ENCODE data around the gene TMEM30B. TPM values are rescaled to one million over a fixed set of nuclear protein-coding genes. Genes with fewer than 3 reads are reported as not detected.
"Not testable (repeated sequence)": the region's sequence is repeated elsewhere in the genome, so short reads cannot be mapped to it uniquely, and the experiment has no call there.

Gene TMEM30B, protein sequence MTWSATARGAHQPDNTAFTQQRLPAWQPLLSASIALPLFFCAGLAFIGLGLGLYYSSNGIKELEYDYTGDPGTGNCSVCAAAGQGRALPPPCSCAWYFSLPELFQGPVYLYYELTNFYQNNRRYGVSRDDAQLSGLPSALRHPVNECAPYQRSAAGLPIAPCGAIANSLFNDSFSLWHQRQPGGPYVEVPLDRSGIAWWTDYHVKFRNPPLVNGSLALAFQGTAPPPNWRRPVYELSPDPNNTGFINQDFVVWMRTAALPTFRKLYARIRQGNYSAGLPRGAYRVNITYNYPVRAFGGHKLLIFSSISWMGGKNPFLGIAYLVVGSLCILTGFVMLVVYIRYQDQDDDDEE
- 10 to 100 TPM; 10.9 to 15.1 (median 11.7) TPM for polyA plus RNA-seq (ENCODE audit: insufficient read length in 4 of 4)

- DNase-seq (ENCODE audit: low read depth in 4 of 4, low spot score in 2 of 4), result no peak
Observed at GRCh38 chr14:61281186-61281947, at the start of gene TMEM30B. TMEM30B (minus strand) TSS chr14:61281338; CDS start chr14:61281147, 191 bp downstream.

GRCh38 chr14:61330511-61330910 lies 49.4 kb upstream of the TMEM30B start:
- no peak for DNase-seq (ENCODE audit: low read depth in 4 of 4, low spot score in 2 of 4)

- DNase-seq (ENCODE audit: low read depth in 4 of 4, low spot score in 2 of 4), result no peak
Observed at GRCh38 chr14:61329478-61330051, 48.4 kb upstream of the TMEM30B start.

DNA sequence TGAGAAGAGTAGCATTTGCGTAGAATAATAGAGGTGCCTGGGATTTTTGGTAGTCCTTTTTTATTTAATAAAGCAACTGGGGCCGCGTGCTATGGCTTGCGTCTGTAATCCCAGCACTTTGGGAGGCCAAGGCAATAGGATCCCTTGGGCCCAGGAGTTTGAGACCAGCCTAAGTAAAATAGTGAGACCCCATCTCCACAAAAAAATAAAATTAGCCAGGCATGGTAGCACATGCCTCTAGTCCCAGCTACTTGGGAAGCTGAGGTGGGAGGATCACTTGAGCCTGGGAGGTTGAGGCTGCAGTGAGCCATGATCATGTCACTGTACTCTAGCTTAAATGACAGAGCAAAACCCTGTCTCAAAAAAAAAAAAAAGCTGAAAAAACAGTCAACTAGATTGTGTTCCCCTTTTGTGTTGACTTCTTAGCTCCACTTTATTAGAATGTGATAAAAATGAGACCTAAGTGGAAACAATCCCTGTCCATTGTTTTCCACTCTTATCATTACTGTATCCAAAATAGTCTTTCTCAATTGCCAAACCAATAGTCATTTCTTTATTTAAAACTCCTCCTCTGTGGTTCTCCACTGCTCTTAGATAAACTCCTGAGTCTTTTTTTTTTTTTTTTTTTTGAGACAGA lies 47.6 kb upstream of the TMEM30B start:
- DNase-seq (ENCODE audit: low read depth in 4 of 4, low spot score in 2 of 4), result no peak

DNA sequence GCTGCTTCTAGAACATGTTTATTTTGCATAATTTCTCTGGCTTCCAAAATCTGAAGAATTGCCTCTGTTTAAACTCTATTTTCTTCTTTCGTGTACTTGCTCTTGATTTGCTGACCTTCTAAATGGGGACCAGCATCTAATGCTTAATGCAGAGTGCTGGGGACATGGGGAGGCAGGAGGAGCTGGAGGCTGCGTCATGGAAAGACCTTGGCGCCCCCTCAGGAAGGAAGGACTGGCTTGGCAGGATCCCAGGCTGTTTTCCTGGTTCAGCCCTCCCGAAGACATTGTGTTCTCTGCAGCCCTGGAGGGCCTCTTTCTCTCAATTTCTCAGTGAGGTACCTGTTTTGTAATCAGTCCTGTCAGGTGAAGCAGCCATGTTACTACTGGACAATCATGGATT lies 45.7 kb upstream of the TMEM30B start:
- DNase-seq (ENCODE audit: low read depth in 4 of 4, low spot score in 2 of 4), result no peak

DNA sequence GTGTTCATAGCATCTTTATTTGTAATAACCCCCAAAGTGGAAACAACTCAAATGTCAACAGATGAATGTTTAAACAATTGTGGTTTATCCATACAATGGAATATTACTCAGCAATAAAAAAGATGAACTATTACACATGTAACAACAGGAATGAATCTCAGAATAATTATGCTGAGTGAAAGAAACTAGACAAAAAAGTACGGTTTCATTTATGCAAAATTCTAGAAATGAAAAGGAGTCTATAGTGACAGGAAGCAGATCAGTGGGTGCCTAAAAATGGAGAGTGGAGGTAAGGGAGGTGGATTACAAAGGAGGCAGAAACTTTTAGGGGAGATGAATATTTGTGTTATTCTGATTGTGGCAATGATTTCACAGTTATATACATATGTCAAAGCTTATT lies 45.0 kb upstream of the TMEM30B start:
- no peak for DNase-seq (ENCODE audit: low read depth in 4 of 4, low spot score in 2 of 4)

- DNase-seq (ENCODE audit: low read depth in 4 of 4, low spot score in 2 of 4), result no peak
Observed at GRCh38 chr14:61325166-61325565, 44.0 kb upstream of the TMEM30B start.

- DNase-seq (ENCODE audit: low read depth in 4 of 4, low spot score in 2 of 4), result no peak
Observed at GRCh38 chr14:61323970-61324369, 42.8 kb upstream of the TMEM30B start.

GRCh38 chr14:61322799-61323290 lies 41.7 kb upstream of the TMEM30B start:
- no peak for DNase-seq (ENCODE audit: low read depth in 4 of 4, low spot score in 2 of 4)

DNA sequence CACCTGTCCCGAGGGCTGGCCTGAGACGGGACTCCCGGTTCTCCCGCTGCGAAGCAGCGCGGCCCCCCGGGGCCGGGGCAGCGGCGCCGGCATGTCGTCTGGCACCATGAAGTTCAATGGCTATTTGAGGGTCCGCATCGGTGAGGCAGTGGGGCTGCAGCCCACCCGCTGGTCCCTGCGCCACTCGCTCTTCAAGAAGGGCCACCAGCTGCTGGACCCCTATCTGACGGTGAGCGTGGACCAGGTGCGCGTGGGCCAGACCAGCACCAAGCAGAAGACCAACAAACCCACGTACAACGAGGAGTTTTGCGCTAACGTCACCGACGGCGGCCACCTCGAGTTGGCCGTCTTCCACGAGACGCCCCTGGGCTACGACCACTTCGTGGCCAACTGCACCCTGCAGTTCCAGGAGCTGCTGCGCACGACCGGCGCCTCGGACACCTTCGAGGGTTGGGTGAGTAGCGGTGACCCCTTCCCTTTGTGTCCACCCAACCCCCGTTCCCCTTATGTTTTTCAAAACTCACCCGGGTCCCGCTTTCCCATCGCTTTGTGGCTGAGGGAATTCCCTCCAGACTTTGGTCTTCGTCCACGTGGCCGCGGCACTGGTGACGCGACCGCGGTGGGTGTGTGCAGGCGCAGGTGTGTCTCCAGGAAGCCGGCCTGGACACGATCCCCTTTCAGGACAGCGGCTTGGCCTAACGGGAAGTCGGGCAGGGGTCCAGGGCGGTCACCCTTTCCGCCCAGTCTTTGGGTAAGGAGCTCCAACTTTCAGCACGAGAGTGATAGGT lies 41.1 kb upstream of the TMEM30B start:
- DNase-seq (ENCODE audit: low read depth in 4 of 4, low spot score in 2 of 4), result no peak

GRCh38 chr14:61321385-61322010 lies 40.4 kb upstream of the TMEM30B start, which contains the start of gene PRKCH:
PRKCH (plus strand) TSS chr14:61321579; CDS start chr14:61322102, 523 bp downstream.
- DNase-seq (ENCODE audit: low read depth in 4 of 4, low spot score in 2 of 4), result peak in 1 of 4 donors; percentile 49

- DNase-seq (ENCODE audit: low read depth in 4 of 4, low spot score in 2 of 4), result no peak
Observed at GRCh38 chr14:61320806-61321384, 39.8 kb upstream of the TMEM30B start.

- not testable (repeated sequence) for DNase-seq (ENCODE audit: low read depth in 4 of 4, low spot score in 2 of 4)
Observed at GRCh38 chr14:61320170-61320569, 39.0 kb upstream of the TMEM30B start.

DNA sequence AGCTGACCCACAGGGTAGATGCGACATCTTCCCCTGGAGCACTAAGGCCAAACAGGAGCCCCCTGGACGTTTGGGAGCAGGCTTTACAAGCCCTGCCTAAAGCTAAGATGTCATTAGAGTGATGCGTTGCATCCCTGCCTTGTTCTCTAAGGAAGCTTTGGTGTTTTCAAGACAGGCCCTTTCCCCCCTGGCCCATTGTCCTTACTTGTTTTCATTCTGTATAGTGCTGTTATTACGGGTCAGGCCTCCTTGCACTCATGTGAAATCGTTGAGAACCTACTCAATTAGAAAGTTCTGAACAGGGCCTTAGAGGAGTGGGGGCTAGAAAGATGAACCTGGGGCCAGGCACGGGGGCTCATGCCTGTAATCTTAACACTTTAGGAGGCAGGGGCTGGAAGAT lies 38.6 kb upstream of the TMEM30B start:
- DNase-seq (ENCODE audit: low read depth in 4 of 4, low spot score in 2 of 4), result no peak

DNA sequence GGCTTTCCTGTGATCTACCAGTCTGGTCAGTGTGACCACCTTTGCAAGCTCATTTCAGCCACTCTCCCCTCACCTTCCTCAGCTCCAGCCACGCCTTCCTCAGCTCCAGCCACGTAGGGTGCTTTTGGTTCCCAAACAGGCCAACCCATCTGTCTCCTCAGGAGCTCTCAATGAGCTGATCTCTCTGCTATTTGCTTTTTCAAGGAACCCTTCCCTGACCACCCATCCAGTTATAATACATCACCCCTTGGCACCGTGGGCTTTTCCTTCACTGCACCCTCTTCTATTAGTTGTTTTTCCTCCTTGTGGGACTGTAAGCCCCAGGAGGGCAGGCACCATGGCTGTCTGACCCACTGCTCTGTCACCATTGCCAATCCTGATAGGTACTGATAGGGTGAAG lies 37.9 kb upstream of the TMEM30B start:
- DNase-seq (ENCODE audit: low read depth in 4 of 4, low spot score in 2 of 4), result no peak

DNA sequence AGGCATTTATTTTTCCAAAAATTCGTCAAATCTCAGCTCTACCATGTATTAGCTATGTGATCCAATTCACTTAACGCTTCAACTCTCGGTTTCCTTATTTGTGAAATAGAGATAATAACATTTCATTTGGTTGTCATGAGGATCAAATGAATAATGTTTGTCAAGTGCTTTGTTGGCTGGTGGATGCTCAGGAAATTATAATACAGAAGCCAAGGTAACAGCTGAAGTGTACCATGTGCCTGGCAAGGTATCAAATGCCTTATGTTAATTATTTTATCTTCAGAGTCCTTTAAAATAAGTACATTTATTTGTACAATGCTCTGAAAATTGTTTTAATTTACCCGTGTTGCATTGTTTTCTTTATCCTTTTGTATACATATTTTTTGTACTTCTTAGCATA lies 34.2 kb upstream of the TMEM30B start:
- no peak for DNase-seq (ENCODE audit: low read depth in 4 of 4, low spot score in 2 of 4)

GRCh38 chr14:61308701-61309100 lies 27.6 kb upstream of the TMEM30B start:
- DNase-seq (ENCODE audit: low read depth in 4 of 4, low spot score in 2 of 4), result not testable (repeated sequence)

DNA sequence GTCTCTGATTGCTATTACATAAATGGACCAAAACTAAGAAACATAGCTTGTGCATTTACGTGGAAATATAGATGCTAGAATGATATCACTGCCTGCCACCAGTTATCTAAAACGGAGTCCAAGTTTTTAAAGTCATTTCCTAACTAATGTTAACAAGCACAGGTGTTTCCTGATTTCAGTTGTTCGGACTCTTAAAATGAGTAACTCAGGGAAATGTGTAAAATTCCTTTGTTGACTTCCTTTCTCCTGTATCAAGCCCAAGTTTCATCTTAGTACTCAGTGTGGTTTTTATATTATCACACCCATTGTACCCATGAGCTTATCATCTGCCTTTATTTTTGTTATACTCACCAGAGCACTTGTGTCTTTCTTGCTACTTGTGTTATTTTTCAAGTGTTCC lies 27.1 kb upstream of the TMEM30B start:
- no peak for DNase-seq (ENCODE audit: low read depth in 4 of 4, low spot score in 2 of 4)

- DNase-seq (ENCODE audit: low read depth in 4 of 4, low spot score in 2 of 4), result no peak
Observed at GRCh38 chr14:61304688-61305087, 23.6 kb upstream of the TMEM30B start.

Measured in left renal cortex interstitium (tissue), 4 donors.